Activated T-helper 1 cell treated with anti-CD3 and anti-CD28 coated beads, Interleukin-12 subunit alpha, Interleukin-12 subunit beta, Interleukin-2, Interleukin-4 antibody, amounts not matched to agents 30 ng/mL and 10 ng/mL and 1 ng/mL, durations not matched to agents 14 hours and 24 hours and 36 hours (primary cell): ENCODE measurements around the gene PRPS1. TPM values are rescaled to one million over a fixed set of nuclear protein-coding genes. Genes with fewer than 3 reads are reported as not detected.

Source experiments
- DNase-seq: peaks from one replicate; pipeline ENCODE4 v3.0.0; 2021; ENCODE audit warnings: low spot score
- H3K27ac Mint-ChIP-seq: one replicate; pipeline ENCODE4 v1.8.0; 2021; ENCODE audit warnings: mild to moderate bottlenecking, mixed read lengths
- H3K27me3 Mint-ChIP-seq: one replicate; pipeline ENCODE4 v1.8.0; 2022; ENCODE audit warnings: mild to moderate bottlenecking, moderate library complexity, mixed read lengths; ENCODE audit not compliant: insufficient read depth
- H3K36me3 Mint-ChIP-seq: one replicate; pipeline ENCODE4 v1.8.0; 2021; ENCODE audit warnings: low read depth, mixed read lengths
- H3K4me1 Mint-ChIP-seq: one replicate; pipeline ENCODE4 v1.8.0; 2021; ENCODE audit warnings: low read depth, mixed read lengths
- H3K4me3 Mint-ChIP-seq: one replicate; pipeline ENCODE4 v1.8.0; 2021; ENCODE audit warnings: mild to moderate bottlenecking, moderate library complexity, mixed read lengths
- H3K9me3 Mint-ChIP-seq: one replicate; pipeline ENCODE4 v1.8.0; 2021; ENCODE audit warnings: mixed read lengths
- intact Hi-C: fragments of 100-400 bp; cut with micrococcal nuclease; formaldehyde crosslinking; loops from one replicate; pipeline ENCODE4 v1.15.1; 2024
- total RNA-seq: library from RNA; stranded (reverse); gene quantifications from 2 replicates; pipeline ENCODE4 v1.2.3, GENCODE V29; 2022

The PRPS1 gene
- 97.9 and 101 TPM in 2 replicates for total RNA-seq

DNA sequence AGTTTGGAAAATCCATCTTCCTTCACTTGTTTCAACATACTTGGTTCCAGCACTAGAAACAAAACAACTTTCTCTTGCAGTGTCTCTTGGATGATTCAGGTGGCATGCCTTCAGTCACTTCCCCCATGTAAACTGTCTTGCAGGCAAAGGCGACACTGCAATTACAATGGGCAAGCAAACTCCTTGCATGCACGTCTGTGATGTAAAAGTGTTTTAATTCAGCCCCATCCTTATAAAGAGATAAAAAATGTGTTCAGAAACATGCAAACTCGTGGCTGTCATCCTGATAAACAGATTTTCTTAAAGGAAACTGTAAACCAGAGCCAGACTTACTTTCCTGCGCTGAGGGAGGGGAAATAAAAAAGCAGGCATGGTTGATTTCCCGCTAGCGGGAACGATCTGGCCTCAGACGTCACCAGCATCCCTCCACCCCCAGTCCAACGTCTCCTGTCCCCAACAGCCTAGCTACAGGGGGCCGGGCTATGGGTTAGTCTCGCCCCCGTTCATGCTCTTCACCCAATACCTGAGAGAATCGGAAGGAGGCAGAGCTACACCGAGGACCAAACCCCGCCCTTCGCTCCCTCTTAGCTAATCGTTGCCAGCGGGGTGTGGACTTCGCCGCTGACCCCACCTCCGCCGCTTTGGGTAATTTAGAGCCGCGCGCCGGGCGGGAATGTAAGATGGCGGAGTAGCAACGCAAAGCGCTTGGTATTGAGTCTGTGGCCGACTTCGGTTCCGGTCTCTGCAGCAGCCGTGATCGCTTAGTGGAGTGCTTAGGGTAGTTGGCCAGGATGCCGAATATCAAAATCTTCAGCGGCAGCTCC lies at the start of gene PRPS1:
PRPS1 (plus strand) TSS at position 673 of the 824 bp plus-strand sequence; CDS start at position 792, 119 bp downstream.
- H3K4me1 Mint-ChIP-seq: peaks cover 30% of the 10 kb centered on the region
- no peaks in the 10 kb centered on the region for H3K9me3 Mint-ChIP-seq
- intact Hi-C loops: loop anchor here (1.0 to 10.0 kb wide), 8 partner anchors 27 to 1146 kb away; partner anchors contain the start of genes ATG4A, PSMD10, RADX and RBM41
- peak within 1 kb of the TSS; percentile 93 for H3K27ac Mint-ChIP-seq
- peak; percentile 86 for DNase-seq
- H3K36me3 Mint-ChIP-seq: peaks cover 3% of the 10 kb centered on the region
- H3K4me3 Mint-ChIP-seq: peak within 1 kb of the TSS; percentile 96
- H3K27me3 Mint-ChIP-seq: no peaks in the 10 kb centered on the region

DNA sequence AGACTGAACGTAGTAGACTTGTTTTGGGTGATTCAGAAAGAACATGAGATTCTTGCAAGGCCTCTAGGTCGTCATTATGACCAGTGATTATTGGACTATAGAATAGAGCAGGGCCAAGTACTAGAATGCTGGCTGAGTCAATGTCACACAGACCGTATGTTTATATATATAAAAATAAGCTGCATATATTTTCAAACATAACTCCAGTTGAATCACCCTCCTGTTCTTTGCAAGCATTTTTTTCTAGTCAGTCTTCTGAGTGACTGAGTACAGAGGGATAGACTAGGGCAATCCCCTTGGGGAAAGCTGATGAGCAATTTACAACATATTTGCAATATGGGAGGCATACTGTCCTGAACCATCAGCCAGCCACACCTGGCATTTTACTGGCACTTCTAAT lies 48.4 kb upstream of the PRPS1 start:
- H3K27me3 Mint-ChIP-seq: no peaks in the 10 kb centered on the region
- H3K27ac Mint-ChIP-seq: no peak overlapping the region
- H3K4me3 Mint-ChIP-seq: no peak overlapping the region
- H3K9me3 Mint-ChIP-seq: no peaks in the 10 kb centered on the region
- no peaks in the 10 kb centered on the region for H3K36me3 Mint-ChIP-seq
- no peaks in the 10 kb centered on the region for H3K4me1 Mint-ChIP-seq
- intact Hi-C loops: no loop called here
- DNase-seq: no peak

DNA sequence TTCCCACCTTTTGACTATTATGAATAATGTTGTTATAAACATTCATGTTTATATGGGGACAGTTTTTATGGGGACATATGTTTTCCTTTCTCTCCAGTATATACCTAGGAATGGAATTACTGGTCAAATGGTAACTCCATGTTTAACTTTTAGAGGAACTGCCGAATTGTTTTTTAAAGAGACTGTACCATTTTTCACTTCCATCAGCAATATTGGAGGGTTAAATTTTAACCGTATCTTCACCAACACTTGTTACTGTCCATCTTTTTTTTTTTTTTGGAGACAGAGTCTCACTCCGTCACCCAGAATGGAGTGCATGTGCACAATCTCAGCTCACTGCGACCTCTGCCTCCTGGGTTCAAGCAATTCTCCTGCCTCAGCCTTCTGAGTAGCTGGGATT lies 46.4 kb upstream of the PRPS1 start:
- Mint-ChIP-seq H3K27me3 (no peaks in the 10 kb centered on the region), H3K36me3 (no peaks in the 10 kb centered on the region), H3K9me3 (no peaks in the 10 kb centered on the region), H3K4me3 (no peak overlapping the region), H3K27ac (no peak overlapping the region), H3K4me1 (no peaks in the 10 kb centered on the region)
- intact Hi-C loops: no loop called here
- no peak for DNase-seq

DNA sequence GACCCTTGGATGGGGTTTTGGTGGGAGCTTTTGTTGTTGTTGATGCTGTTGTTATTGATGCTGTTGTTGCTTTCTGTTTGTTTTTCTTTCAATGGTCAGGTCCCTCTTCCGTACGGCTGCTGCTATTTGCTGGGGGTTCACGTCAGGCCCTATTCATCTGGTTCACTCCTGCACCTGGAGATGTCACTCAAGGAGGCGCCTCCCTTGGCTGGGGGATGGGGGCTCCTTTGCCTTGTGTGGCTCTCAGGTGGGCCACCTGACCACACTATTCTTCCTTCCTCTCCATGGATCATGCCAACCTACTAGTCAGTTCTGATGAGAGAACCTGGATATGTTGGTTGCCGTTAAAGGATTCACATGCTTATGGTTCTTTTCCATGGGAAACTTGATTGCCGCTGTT lies 39.1 kb upstream of the PRPS1 start:
- H3K27ac Mint-ChIP-seq: no peak overlapping the region
- H3K9me3 Mint-ChIP-seq: no peaks in the 10 kb centered on the region
- no peaks in the 10 kb centered on the region for H3K36me3 Mint-ChIP-seq
- no peak for DNase-seq
- no peak overlapping the region for H3K4me3 Mint-ChIP-seq
- H3K4me1 Mint-ChIP-seq: no peaks in the 10 kb centered on the region
- peaks cover 6% of the 10 kb centered on the region for H3K27me3 Mint-ChIP-seq
- intact Hi-C loops: no loop called here

DNA sequence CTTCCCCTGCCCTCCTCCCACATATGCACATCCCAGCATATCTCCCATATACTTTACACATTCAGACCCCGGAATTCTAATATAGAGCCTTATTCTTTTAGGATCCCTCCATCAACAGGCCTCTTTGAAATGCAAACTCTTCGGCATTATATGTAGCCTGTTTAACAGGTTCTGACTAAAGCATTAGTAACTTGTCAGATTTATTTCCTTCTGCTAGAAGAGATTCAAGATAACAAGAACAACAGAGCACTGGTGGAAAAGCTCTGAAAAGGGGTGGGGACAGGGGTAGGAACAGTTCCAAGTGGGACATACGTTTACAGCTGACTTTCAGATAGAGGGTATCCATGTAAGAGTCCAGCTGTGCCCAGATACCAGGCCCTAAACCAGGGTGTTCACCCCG lies 31.7 kb upstream of the PRPS1 start:
- Mint-ChIP-seq H3K27ac (no peak overlapping the region), H3K4me3 (no peak overlapping the region), H3K27me3 (no peaks in the 10 kb centered on the region), H3K4me1 (no peaks in the 10 kb centered on the region), H3K9me3 (no peaks in the 10 kb centered on the region), H3K36me3 (no peaks in the 10 kb centered on the region)
- intact Hi-C loops: no loop called here
- DNase-seq: no peak

DNA sequence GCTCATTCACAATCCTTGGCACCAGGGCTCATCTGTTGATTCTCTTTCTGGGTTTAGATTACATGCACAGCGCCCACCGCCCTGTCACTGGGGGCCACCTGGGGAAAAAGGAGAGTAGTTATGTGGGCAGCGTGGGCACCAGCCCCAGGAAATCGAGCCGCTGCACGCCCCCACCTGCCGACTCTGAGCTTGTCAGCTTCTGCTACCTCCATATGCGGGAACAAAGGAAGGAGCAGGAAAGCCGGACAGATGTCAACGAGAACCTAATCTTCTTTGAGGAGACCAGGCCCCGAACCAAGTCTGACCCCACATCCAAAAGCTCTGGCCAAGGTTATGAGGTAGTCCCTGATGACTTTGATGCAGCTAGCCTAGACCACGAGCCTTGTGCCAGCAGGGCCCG lies 31.0 kb upstream of the PRPS1 start:
- intact Hi-C loops: no loop called here
- Mint-ChIP-seq H3K9me3 (no peaks in the 10 kb centered on the region), H3K36me3 (no peaks in the 10 kb centered on the region), H3K4me1 (no peaks in the 10 kb centered on the region), H3K27ac (no peak overlapping the region), H3K4me3 (no peak overlapping the region), H3K27me3 (no peaks in the 10 kb centered on the region)
- no peak for DNase-seq

DNA sequence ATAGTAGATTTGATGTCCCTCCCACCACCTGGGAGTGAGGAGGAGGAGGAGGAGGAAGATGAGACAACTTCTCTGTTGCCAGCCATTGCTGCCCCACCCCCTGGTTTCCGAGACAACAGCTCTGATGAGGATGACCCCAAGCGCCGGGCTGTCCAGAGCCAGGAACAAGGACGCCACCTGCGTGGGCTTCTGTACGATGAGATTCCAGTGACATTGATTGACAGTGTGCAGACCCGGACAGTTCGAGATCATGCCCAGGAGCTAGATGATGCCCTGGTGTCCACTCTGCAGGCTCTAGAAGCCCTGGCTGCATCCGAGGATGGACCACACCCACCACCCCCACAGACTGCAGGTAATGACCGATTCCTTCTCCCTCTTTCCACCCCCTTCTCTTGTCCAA lies 30.5 kb upstream of the PRPS1 start:
- Mint-ChIP-seq H3K9me3 (no peaks in the 10 kb centered on the region), H3K4me3 (no peak overlapping the region), H3K27ac (no peak overlapping the region), H3K36me3 (no peaks in the 10 kb centered on the region), H3K4me1 (no peaks in the 10 kb centered on the region), H3K27me3 (no peaks in the 10 kb centered on the region)
- intact Hi-C loops: no loop called here
- no peak for DNase-seq

DNA sequence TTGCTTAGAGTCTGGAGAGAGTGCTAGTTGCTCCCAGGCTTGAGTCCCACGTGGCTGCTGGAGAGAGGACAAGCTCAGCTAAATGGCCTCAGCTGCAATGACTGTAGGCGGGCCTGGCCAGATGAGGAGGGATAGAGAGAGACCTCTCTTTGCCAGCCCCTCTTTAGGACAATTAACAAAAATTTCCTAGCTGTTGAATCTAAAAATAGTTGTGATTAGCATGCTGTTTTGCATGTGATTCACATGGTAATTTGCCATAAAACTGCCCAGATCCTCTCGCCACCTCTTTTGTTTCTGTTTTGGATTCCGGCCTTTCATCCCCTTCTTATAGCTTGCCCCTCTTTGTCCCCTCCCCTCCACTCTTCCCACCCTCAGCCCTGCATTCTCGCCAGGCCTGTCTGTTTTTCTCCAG lies 28.9 kb upstream of the PRPS1 start:
- intact Hi-C loops: no loop called here
- H3K36me3 Mint-ChIP-seq: no peaks in the 10 kb centered on the region
- no peaks in the 10 kb centered on the region for H3K4me1 Mint-ChIP-seq
- no peak for DNase-seq
- H3K27me3 Mint-ChIP-seq: no peaks in the 10 kb centered on the region
- no peak overlapping the region for H3K27ac Mint-ChIP-seq
- no peaks in the 10 kb centered on the region for H3K9me3 Mint-ChIP-seq
- H3K4me3 Mint-ChIP-seq: no peak overlapping the region

DNA sequence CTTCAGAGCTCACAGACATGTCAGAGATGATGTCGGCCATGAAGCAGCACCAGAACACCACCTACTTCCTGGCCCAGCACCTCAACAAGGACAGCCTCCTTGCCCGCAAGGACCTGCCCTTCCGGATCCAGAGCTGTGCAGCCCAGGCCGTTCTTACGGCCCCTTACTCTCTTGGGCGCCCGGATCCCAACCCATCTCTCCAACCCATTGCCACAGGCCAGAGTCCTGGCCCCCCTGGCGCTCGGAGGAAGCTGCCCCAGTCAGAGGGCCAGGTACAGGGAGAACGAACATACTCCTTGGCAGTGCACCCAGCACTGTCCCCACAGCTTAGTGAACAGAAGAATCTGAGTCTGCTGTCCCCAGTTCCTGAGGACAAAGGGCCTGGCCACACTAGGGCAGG lies 27.9 kb upstream of the PRPS1 start:
- no peak overlapping the region for H3K27ac Mint-ChIP-seq
- H3K4me3 Mint-ChIP-seq: no peak overlapping the region

DNA sequence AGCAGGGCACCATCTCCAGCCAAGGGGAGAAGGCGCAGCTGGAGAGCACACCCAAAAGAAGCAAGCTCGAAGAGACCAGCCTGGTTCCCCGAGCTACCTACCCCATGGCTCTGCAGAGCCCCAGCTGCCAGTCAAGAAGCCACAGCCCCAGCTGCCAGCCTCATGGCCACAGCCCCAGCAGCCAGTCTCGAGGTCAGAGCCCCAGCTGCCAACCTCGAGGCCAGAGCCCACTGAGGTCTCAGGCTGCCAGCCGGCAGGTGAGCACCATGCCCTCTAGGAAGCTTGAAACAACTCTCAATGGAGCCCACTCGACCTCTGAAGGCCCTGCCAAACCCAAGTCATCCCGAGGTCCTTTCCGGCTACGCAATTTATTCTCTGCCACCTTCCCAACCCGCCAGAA lies 27.0 kb upstream of the PRPS1 start:
- Mint-ChIP-seq H3K27ac (no peak overlapping the region), H3K9me3 (no peaks in the 10 kb centered on the region), H3K4me3 (no peak overlapping the region), H3K4me1 (no peaks in the 10 kb centered on the region), H3K27me3 (peaks cover 2% of the 10 kb centered on the region), H3K36me3 (no peaks in the 10 kb centered on the region)
- no peak for DNase-seq
- intact Hi-C loops: no loop called here

More for the DNA sequence above, 27.9 kb upstream of the PRPS1 start:
- no peak for DNase-seq
- Mint-ChIP-seq H3K36me3 (no peaks in the 10 kb centered on the region), H3K27me3 (peaks cover 2% of the 10 kb centered on the region), H3K4me1 (no peaks in the 10 kb centered on the region), H3K9me3 (no peaks in the 10 kb centered on the region)
- intact Hi-C loops: no loop called here

DNA sequence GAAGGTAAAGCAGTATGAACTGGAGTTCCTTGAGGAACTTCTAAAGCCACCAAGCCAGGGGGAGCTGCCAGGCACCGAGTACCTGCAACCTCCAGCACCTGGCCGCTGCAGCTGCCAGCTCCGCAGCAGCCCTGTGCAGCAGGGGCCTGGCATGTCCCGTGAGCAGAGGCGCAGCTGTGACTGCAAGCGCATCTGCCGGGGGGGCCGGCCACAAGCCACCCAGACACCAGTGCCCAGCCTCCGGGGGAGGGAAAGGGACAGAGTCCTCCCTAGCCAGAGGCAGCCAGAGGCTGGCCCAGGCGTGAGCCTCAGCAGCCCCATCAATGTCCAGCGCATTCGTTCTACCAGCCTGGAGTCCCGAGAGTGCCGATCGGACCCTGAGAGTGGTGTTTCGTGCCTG lies 26.6 kb upstream of the PRPS1 start:
- Mint-ChIP-seq H3K36me3 (no peaks in the 10 kb centered on the region), H3K9me3 (no peaks in the 10 kb centered on the region), H3K4me1 (no peaks in the 10 kb centered on the region), H3K27ac (no peak overlapping the region), H3K4me3 (no peak overlapping the region), H3K27me3 (peaks cover 2% of the 10 kb centered on the region)
- DNase-seq: no peak
- intact Hi-C loops: no loop called here

DNA sequence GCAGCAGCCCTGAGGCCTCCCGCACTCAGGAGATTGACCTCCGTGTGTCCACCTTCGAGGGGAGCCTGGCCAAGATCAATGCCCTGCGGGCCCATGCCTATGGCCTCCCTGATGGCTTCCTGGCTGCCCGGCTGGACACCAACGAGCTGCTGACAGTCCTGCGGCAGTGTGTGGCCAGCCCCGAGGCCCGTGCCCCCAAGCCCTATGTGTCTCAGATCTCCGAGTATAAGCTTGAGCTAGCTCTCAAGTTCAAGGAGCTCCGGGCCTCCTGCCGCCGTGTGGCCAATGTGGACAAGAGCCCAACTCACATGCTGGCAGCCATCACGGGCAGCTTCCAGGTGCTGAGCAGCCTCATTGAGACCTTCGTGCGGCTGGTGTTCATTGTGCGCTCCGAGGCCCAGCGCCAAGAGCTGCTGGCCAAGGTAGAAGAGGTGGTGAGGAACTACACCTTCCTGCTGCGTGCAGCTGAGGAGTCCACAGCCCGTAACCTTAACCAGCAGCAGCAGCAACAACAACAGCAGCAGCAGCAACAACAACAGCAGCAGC lies 25.5 kb upstream of the PRPS1 start:
- no peak overlapping the region for H3K4me3 Mint-ChIP-seq
- H3K27me3 Mint-ChIP-seq: peaks cover 2% of the 10 kb centered on the region
- no peak for DNase-seq
- no peak overlapping the region for H3K27ac Mint-ChIP-seq
- intact Hi-C loops: no loop called here
- H3K36me3 Mint-ChIP-seq: no peaks in the 10 kb centered on the region
- H3K4me1 Mint-ChIP-seq: no peaks in the 10 kb centered on the region
- no peaks in the 10 kb centered on the region for H3K9me3 Mint-ChIP-seq

DNA sequence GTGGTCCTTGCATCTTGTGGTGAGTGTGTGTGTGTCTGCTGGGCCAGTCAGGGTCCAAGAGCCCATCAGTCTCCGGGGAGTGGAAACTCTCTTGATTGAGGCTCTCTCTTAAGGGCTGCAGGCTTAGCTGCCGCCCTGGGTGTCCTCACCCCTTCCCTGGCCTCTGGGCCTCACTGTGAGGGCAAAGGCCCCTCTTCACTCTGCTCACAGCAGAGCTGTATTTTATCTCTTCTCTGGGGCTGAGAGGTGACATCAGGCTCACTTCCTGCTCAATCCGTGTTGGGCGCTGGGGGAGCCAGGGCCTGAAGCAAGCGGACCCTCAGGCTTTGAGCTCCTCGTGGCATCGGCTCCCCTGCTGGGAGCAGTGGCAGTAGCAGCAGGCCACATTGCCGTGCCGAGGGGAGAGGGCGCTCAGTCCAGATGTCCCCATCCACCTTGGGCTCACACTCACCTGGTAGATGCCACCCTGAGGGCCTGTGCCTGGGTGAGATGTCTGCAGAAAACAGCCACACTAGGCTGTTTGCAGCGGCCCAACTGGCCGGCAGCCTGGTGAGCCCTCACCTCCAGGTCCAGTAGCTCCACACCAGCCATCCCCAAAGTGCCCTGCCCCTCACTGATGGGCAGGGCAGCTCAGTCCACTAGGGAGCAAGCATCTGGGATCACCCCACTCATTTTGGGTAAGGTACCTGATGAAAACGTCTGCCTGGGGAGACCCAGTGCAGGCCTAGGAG lies 24.7 kb upstream of the PRPS1 start:
- H3K27ac Mint-ChIP-seq: no peak overlapping the region
- H3K4me1 Mint-ChIP-seq: no peaks in the 10 kb centered on the region
- H3K4me3 Mint-ChIP-seq: no peak overlapping the region
- no peak for DNase-seq
- H3K36me3 Mint-ChIP-seq: no peaks in the 10 kb centered on the region
- intact Hi-C loops: no loop called here
- no peaks in the 10 kb centered on the region for H3K9me3 Mint-ChIP-seq
- H3K27me3 Mint-ChIP-seq: peaks cover 2% of the 10 kb centered on the region
